Activated T-cell treated with anti-CD3 and anti-CD28 coated beads for 4 hours (primary cell): ENCODE results near the gene GSS.

Experiments
- DNase-seq: peaks from one replicate; pipeline ENCODE4 v3.0.0-alpha.2; 2020

The GSS gene

DNA sequence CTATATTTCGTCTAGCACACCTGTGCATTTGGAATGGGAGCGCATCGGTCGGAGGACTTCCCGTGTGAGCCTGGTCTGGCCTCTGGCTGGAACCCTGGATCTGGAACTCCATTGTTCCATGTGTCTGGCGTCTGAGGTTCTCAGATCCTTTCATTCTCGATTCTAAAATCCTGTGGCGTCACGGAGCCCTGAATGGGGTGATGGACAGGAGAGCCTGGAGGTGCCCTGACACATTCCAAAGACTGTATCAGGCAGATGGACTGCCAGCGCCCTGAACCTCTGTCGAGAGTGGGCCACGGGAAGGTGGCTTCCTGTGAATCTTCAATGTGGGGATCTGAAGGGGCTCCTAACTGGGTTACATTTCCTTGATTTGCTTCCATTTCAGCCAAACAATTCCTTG, 20.7 kb upstream of the GSS start:
- DNase-seq = no peak

DNA sequence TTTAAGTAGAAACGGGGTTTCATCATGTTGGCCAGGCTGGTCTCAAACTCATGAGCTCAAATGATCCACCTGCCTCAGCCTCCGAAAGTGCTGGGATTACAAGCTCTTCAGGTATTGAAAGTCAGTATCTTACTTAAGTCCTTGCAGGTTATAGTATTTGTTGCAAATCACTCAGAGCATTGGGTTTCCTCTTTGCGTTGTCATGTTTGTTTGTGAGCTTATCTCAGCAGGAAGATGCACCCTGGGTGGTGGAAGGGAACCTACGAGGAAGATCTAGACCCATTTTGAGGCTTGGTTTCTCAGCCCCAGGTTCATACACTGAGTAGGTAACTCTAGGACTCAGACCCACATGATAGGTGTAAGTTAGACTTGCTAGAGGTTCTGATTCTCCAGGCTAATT, 18.6 kb upstream of the GSS start:
- DNase-seq = no peak

DNA sequence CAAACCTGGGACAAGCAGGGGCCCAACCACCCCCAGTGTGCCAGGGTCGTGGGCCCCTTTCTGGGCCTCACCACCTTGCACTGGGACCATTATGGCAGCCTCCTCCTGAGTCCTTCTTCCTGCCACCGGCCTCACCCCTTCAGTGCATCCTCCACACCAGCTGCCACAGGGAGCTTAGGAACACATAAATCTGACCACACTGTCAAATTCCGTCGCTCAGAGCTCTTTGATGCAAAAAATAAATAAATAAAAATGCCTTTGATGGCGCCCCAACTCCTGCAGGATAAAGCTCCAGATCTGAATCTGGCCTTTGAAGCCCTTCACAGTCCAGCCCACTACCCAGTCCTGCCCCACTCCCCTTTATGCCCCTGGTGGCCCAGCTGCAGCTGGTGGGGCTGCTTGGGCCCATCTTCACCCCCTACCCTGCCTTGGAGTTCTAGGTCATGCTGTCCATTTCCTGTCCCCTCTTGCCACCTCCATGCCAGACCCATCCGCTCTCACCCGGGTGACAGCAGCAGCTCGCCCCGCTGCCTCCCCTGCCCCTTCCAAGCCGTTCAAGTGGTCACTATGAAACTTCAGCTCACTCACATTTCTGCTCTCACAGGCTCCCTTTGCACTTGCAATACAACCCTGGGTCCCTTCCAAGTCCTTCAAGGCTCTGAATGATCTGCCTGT, 16.1 kb upstream of the GSS start:
- no peak for DNase-seq

DNA sequence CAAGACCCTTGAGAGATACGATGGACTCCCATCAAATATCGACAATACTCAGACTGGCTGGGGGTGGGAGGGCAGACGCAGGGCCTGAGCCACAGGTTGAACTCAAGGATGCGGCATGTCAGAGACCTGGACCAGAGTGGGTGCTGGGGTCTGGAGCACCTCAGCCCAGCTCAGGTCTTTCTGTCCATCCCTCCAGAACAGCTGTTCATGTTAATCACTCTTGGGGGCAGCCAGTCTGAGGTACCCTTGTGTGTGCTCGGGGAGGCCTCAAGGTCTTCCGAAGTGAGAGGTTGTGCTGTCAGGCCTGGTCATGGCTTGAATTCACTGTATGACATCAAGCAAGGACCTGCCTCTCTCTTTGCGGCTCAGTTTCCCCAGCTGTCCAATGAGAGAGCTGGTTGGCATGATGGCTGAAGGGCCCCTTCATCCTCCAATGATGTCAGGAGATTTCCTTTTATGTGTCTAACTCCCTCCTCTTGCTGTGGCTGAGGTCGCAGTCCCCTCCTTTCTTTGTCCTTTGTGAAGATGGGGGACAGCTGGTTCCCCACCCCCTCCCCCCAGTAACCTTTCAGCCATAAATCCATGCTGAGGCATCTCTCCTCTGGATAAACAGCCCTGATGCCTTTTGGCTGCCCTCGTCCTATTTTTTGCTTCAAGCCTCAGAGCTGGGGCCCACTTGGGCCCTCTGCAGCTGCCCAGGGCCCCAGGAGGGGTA, 15.4 kb upstream of the GSS start:
- DNase-seq = no peak

DNA sequence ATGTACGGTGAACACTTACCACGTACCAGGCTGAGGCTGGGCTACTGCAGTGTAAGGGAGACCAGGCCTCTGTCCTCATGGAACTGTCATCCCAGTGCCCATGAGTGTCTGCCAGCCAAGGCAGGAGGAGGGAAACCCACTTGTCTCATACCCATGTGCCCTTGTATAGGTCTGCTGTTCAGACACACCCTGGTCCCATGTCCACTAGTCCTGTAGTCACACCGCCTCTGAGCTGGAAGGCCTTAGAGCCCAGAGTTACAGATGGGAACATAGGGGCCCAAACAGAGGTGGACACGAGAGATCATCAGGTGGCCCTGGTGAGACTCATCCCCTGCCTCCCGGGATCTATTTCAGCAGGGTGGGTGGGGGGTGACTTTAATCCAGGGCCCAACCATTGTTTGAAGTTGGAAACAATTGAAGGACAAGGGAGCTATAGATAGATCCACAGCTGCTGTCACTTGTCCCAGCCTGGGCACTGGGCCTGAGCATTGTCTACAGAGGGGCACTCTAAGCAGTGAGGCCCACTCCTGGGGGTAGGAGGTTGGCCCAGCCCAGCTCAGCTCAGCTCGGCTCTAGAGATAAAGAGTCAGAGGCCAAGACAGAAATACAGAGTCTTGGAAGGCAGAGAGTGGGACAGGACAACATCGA, 14.7 kb upstream of the GSS start:
- no peak for DNase-seq

DNA sequence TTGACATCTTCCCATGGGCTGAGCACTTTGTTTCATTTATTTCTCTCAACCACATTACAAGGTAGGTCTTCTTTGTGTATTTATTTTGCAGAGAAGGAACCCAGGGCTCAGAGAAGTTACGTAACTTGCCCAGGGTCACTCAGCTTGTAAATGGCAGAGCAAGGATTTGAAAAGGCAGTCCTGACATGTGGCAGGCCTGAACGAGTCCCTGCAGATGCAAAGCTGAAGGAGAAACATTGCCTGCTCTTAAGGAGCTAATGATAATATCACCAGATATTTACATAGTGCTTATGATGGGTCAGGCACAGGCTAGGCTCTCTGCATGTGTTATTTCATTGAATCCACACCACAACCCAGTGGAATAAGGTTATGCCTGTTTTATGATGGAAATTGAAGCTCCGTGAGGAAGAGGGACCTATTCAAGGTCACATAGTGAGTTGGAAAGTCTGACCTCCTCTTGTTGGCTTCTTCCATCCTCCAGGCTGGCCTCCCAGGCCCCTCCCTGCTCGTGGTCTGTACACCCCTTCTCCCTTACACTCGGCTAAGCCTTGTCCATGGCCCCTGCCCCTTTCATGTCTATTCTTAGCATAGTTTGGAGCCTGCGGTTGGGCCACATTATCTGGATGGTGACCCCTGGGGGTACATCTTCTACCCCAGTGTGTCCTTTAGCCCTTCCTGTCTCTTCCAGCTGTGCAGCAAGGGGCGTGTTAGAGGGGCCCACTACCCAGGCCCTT, 12.6 kb upstream of the GSS start:
- no peak for DNase-seq

DNA sequence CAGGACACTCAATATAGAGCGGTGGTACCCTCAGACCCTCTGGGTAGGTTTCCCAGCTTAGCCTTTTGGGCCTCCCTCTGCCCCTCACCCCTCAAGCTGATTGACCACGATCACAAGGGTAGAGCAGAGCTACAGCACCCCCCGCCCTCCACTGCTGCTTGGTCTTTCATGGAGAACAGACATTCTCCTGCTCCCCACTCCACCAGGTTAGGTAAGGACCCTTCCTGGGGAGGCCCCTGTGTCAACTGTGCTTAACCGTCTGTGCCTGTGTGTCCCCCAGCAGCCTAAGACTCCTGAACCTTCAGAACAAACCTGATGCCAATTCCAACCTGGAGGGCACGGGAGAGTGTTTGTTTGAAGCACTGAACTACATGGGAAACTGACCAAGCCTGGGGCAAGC, 11.8 kb upstream of the GSS start:
- no peak for DNase-seq

DNA sequence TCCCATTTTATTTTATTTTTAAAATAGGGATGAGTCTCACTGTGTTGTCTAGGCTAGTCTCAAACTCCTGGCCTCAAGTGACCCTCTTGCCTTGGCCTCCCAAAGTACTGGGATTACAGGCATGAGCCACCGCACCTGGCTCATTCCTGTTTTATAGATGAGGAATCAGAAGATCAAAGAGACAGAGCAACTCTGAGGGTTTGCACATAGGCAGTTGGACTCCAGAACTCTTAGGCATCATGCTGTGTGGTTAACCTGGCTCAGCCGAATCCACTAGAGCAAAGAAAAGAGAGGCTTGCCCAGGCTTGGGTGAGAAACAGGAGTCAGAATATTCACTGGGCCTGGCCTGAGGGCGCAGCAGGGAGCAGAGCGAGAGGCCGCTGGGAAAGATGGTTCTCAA, 9.4 kb upstream of the GSS start:
- DNase-seq = no peak

DNA sequence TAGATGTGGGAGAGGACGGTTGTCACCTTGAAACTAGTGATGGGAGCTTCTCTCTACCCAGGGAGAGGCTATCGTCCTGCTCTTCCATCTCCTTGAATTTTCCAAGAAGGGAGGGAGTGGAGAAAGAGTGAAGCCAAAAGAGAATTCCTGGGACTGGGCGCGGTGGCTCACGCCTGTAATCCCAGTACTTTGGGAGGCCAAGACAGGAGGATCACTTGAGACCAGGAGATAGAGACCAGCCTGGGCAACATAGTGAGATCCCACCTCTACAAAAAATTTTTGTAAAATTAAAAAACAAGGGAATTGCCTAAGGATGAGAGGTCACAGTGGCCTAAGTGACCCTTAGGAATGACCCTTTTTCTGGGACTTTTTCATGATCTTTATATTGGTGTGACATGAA, 8.9 kb upstream of the GSS start:
- no peak for DNase-seq

DNA sequence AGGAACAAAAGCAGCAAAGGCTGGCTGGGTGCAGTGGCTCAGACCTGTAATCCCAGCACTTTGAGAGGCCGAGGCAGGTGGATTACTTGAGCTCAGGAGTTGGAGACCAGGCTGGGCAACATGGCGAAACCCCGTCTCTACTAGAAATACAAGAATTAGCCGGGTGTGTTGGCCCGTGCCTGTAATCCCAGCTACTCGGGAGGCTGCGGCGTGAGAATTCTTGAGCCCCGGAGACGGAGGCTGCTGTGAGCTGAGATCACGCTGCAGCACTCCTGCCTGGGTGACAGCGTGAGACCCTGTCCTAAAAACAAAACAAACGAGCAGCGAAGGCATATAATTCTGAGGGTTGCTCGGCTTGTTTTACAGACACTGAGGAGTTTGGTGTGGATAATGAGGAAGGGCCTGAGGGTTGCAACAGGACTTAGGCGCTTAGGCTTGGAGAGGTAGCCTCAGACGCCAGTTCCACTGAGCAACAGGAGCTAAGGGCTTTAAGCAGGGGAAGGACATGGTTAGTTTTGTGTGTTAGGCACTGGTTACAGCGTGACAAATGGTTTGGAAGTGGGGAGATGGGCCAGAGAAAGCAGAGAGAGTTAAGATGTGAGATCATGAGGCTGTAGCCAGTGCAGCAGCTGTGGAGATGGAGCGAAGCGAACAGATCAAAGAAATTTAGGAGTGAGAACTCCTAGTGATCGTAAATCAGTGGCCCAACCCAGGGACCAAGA, 1.3 kb upstream of the GSS start:
- no peak for DNase-seq

DNA sequence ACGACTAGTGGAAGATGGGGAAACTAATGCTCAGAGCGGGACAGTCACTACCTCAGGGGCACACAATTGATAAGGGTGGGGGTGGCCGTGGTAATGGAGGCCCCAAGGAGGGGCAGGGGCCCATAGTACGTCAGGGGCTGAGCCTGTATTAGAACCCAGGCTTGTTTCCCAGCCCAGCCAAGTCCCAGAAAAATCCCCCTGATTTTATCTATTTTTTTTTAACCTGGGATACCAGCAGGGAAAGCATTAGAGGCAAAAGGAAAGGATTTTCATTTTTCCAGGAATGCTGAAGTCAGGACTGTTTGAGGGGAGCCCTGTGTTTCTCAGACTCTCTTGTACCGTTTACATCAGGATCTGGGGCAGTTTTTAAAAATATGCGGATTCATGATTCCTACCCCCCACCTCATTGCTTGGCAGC, 444 bp upstream of the GSS start:
- no peak for DNase-seq

DNA sequence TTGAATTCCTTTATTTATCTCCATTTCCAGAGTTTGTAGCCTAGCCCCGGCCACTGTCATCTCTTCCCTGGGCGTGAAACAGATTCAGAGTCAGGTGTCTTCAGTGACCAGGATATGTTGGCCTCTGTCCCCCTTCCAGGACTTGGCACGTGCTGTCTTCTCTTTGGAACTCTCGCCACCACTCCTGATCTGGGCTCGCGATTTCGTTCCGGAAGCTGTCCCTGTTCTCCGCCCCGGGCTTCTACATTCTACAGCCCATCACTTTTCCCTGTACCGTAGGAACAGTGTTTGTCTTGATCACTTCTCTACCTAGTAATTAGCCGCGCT, 739 bp downstream of the GSS start:
- no peak for DNase-seq

DNA sequence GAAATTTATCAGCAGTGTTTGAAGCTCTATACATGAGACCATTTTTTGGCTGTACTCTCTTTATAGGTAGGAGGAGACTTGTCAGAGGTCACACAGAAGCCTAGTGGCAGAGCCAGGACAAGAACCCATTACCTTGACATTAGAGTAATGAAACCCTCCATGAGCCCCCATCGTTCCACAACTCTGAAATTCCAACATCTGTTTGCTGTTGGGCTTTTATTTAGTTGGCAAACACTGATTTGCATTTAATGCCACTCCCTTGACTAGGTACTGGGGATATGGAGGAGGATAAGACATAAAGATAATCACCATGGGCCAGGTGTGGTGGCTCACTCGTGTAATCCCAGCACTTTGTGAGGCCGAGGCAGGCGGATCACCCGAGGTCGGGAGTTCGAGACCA, 1.6 kb downstream of the GSS start:
- no peak for DNase-seq

DNA sequence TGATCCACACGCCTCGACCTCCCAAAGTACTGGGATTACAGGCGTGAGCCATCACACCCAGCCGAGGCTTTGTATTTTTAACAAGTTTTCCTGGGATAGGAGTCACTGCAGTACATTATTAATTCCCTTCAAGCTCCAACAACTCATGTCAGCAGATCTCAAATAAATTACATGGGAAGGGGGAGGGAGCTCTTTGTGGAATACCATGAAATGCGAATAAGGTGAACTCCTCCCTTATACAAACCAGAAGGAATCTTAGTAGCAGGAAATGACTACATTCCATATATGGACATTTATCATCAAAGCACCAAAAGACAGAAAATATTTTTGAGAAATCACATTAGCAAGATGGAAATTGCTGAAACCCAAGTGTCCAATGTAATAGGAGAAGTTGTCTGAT, 2.9 kb downstream of the GSS start:
- no peak for DNase-seq

DNA sequence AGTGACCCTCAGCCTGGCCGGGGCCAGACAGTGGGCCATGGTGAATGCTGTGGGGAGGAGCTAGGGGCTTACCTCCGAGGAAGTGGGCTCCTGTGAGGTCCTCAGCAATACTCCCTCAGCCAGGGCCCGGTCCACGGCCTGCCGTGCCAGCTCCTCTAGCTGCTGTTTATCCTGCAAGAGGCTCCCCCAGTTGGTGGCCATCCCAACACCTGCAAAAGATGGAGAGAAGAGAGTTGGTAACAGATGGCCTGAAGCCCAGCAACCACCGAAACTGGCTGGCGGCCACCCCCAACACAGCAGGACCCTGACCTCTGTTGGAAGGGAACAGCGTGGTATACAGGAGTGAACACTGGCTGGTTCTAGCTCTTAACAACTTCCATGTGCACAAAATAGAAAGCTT, 4.0 kb downstream of the GSS start:
- no peak for DNase-seq

DNA sequence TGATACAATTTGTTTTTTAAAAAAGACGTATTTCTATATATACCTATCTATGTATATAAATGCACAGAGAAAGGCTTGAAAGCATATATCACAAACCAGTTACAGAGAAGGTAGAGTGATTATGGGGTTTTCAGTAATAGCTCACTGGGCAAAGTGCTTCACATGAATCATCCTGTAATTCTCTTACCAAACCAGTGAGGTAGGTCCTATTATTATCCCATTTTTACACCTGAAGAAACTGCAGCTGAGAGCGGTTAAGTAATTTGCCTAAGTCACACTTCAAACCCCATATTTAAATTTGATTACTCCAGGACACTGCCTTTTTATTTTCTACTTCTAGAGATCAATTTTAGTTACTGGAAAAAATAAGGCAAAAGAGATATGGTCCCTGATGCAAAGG, 4.4 kb downstream of the GSS start:
- DNase-seq = no peak

DNA sequence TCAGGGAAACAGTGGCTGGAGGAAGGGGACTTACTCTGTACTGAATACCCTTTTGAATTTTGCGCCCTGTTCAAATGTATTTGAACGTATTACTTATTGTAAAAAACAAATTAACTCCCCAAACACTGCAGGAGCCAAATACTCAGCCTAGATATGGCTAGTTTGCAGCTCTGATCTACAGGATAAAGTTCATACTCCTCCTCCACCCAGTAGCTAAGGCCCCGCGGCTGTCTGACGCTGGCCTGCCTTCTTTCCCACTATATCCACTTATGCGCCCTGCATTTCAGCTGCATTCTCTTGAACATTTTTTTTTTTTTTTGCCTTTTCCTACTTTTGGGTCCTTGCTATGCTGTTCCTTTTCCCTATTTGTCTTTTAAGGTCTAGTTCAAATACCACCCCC, 6.5 kb downstream of the GSS start:
- no peak for DNase-seq

DNA sequence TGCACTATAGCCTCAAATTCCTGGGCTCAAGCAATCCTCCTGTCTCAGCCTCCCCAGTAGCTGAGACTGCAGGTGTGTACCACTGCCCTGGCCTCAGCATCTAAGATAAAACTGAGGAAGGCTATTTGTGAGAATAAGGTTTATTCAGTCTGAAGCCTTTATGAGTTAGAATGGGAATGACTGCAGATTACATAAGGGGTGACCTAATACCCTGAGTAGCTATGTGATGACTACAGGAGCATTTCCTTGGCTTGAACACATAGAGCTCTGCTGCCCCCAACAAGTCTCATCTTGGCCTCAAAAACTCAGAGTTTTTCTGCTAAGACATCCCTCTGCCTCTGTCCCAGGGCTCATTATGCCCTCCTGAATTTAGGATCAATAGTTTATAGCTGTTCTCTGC, 7.6 kb downstream of the GSS start:
- DNase-seq = no peak

DNA sequence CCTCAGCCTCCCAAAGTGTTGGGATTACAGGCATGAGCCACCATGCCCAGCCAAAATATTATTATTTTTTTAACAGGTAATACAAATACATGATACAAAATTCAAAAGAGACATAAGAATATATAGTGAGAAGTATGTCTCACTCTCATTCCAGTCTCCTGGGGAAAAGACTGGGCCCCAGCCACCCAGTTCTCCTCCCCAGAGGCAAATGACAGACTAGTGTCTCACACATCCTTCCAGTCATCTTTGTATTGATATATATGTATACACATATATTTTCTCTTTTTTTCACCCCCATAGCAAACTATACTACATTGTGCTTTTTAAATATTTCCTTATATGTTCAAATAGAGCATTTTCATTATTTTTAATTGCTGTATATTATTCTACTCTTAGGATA, 8.3 kb downstream of the GSS start:
- no peak for DNase-seq

DNA sequence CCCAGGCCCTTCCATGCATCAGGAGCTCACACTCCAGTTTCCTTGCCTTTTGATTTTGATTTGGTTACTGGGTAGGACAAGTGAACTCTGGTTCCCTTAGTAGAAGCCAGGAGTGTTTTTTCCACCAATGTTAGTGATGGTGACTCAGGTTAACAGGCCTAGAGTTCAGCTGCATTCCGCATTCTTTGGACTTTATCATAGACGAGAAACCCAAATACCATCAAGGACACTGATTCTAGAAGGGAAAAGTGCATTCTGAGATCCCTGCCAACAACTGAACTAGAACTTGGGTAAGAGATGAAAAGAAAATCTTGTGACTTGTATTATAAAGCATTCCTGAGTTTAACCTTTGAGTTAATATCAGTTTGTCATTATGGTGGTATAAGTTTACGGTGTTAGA, 8.9 kb downstream of the GSS start:
- no peak for DNase-seq

DNA sequence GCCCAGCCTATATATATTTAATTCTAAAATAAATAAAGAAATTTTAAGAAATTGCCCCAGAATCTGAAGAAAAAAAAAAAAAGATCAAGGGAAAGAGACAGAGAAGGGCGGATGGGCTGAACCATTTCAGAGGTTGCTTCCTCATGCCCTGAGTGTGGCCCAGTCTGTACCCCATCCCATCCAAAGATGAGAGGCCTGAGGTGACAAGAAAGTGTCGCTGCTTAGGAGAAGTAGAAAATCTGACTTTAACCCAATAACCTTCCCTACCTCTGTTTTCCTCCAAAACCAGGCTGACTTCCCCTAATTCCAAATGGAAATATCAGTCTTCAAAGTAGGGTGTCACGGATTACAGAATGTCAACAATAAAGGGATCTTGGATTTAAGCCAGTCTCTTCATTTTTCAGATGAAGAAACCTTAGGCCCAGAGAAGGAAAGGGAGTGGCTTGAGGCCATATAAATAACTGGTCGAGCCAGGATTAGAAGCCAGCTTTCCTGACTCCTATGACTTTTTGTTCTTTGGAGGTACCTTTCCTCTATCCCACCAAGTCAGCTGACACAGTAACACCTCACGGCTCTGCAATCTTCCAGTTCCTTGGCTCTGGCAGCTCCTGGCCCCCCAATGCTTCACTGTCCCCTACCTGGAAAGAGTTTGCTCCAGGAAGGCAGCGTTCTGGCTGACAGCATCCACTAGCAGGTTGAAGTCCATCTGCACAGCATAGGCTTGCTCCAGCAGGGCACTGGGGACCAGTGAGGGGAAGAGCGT, 10.1 kb downstream of the GSS start:
- DNase-seq = no peak

DNA sequence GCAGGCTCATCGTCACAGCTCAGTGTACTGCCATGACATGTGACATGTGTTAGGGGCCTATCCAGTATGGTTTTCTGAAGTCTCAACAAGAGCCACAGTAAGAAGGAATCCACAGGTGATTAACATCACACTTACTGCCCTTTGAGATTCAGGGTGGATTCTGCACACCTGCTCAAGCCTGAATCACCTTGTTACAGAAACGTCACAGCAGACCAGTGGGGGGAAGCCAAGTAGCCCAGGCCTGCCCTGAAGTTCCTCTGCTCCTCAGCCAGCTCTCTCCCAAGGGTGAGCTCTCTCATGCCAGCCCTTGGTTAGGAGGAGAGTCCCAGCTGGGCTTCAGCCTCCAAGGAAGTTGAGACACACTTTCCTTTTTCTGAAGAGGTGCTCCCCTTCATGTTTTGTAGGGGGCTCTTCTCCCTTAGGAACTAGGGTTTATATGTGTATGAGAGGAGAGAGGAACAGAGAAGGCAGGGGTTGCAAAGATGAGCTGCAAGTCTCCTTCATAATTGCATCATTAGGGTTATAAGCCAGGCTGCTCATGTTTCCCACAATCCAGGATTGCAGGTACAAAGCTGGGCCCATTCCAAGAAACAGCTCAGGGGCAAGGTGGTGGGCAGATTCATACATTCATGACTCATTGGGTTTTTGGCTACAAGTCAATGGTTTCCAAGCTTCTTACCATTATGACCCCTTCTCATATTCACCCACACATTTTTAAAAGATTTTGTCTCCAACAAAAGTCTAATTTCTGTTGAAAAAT, 11.6 kb downstream of the GSS start:
- no peak for DNase-seq
